GM19397 (cell line): ENCODE measurements around the gene PARP2.

ENCODE experiments used
- ATAC-seq: cut with Tn5 transposase; IDR thresholded peaks from one replicate; pipeline ENCODE4 v1.9.1; 2021; ENCODE audit warnings: mild to moderate bottlenecking, moderate library complexity; ENCODE audit not compliant: unreplicated experiment

Gene PARP2

GRCh38 chr14:20400589-20400964 is 57.1 kb downstream of the PARP2 start:
- no peak for ATAC-seq

GRCh38 chr14:20400965-20401593 is 57.6 kb downstream of the PARP2 start:
- no peak for ATAC-seq

- ATAC-seq: no peak
Observed at GRCh38 chr14:20403521-20403920, 60.1 kb downstream of the PARP2 start.
